ENCODE results near the gene SNPH.

SNPH gene

GRCh38 chr20:1308702-1309095 is 42.6 kb downstream of the SNPH start:
- no peaks in the 10 kb centered on the region for H3K27me3 ChIP-seq (replicated peaks; ENCODE audit: insufficient read depth, low read length)
- TF ChIP-seq EZH2 (optimal IDR thresholded peaks at IDR 0.05; ENCODE audit: low read depth, low read length) (no peak), CTCF (IDR thresholded peaks at IDR 0.05; ENCODE audit: low read length) (no peak), EZH2phosphoT487 (IDR thresholded peaks at IDR 0.05; ENCODE audit: low read length) (no peak)
- H3K4me2 ChIP-seq (ENCODE audit: low read depth, low read length), result no peak overlapping the region
- H3K9me2 ChIP-seq (replicated peaks; ENCODE audit: insufficient read depth, low read length), result no peaks in the 10 kb centered on the region
- H3K36me3 ChIP-seq (replicated peaks; ENCODE audit: insufficient read depth, low read length), result no peaks in the 10 kb centered on the region
- no peak overlapping the region for H3K9ac ChIP-seq (ENCODE audit: low read length)
- no peak overlapping the region for H2AFZ ChIP-seq (ENCODE audit: low read length)
- no peaks in the 10 kb centered on the region for H3K9me3 ChIP-seq (replicated peaks; ENCODE audit: insufficient read depth, low read length)
- no peaks in the 10 kb centered on the region for H3K79me2 ChIP-seq (ENCODE audit: low read length)
- H3K4me3 ChIP-seq (ENCODE audit: low read length), result no peak overlapping the region
- no peak overlapping the region for H3K27ac ChIP-seq (ENCODE audit: low read length)
- H3K4me1 ChIP-seq (ENCODE audit: low read length), result peaks cover 17% of the 10 kb centered on the region
- no peak for DNase-seq
- no peaks in the 10 kb centered on the region for H3F3A ChIP-seq (ENCODE audit: insufficient read depth, low read length)
- no peaks in the 10 kb centered on the region for H4K20me1 ChIP-seq (ENCODE audit: insufficient read depth, low read length)

- H3K79me2 ChIP-seq (ENCODE audit: low read length), result no peaks in the 10 kb centered on the region
- no peak overlapping the region for H3K9ac ChIP-seq (ENCODE audit: low read length)
- H3K27me3 ChIP-seq (replicated peaks; ENCODE audit: insufficient read depth, low read length), result no peaks in the 10 kb centered on the region
- no peaks in the 10 kb centered on the region for H4K20me1 ChIP-seq (ENCODE audit: insufficient read depth, low read length)
- H3K9me3 ChIP-seq (replicated peaks; ENCODE audit: insufficient read depth, low read length), result no peaks in the 10 kb centered on the region
- H3K27ac ChIP-seq (ENCODE audit: low read length), result no peak overlapping the region
- TF ChIP-seq EZH2phosphoT487 (IDR thresholded peaks at IDR 0.05; ENCODE audit: low read length) (no peak), CTCF (IDR thresholded peaks at IDR 0.05; ENCODE audit: low read length) (no peak), EZH2 (optimal IDR thresholded peaks at IDR 0.05; ENCODE audit: low read depth, low read length) (no peak)
- no peak overlapping the region for H2AFZ ChIP-seq (ENCODE audit: low read length)
- peaks cover 18% of the 10 kb centered on the region for H3K4me1 ChIP-seq (ENCODE audit: low read length)
- H3F3A ChIP-seq (ENCODE audit: insufficient read depth, low read length), result no peaks in the 10 kb centered on the region
- no peak overlapping the region for H3K4me2 ChIP-seq (ENCODE audit: low read depth, low read length)
- H3K4me3 ChIP-seq (ENCODE audit: low read length), result no peak overlapping the region
- H3K9me2 ChIP-seq (replicated peaks; ENCODE audit: insufficient read depth, low read length), result no peaks in the 10 kb centered on the region
- H3K36me3 ChIP-seq (replicated peaks; ENCODE audit: insufficient read depth, low read length), result no peaks in the 10 kb centered on the region
- no peak for DNase-seq
Measured at GRCh38 chr20:1309439-1309847, 43.3 kb downstream of the SNPH start.

- H3K9ac ChIP-seq (ENCODE audit: low read length), result no peak overlapping the region
- no peaks in the 10 kb centered on the region for H4K20me1 ChIP-seq (ENCODE audit: insufficient read depth, low read length)
- H3K9me2 ChIP-seq (replicated peaks; ENCODE audit: insufficient read depth, low read length), result no peaks in the 10 kb centered on the region
- no peak overlapping the region for H3K27ac ChIP-seq (ENCODE audit: low read length)
- TF ChIP-seq CTCF (IDR thresholded peaks at IDR 0.05; ENCODE audit: low read length), result no peak
- H3K9me3 ChIP-seq (replicated peaks; ENCODE audit: insufficient read depth, low read length), result no peaks in the 10 kb centered on the region
- no peak overlapping the region for H2AFZ ChIP-seq (ENCODE audit: low read length)
- H3K4me1 ChIP-seq (ENCODE audit: low read length), result peaks cover 18% of the 10 kb centered on the region
- peak overlapping the region; percentile 24 for H3K4me2 ChIP-seq (ENCODE audit: low read depth, low read length)
- H3K36me3 ChIP-seq (replicated peaks; ENCODE audit: insufficient read depth, low read length), result no peaks in the 10 kb centered on the region
- no peak for DNase-seq
- H3K27me3 ChIP-seq (replicated peaks; ENCODE audit: insufficient read depth, low read length), result no peaks in the 10 kb centered on the region
- no peaks in the 10 kb centered on the region for H3K79me2 ChIP-seq (ENCODE audit: low read length)
- no peaks in the 10 kb centered on the region for H3F3A ChIP-seq (ENCODE audit: insufficient read depth, low read length)
- no peak overlapping the region for H3K4me3 ChIP-seq (ENCODE audit: low read length)
Measured at GRCh38 chr20:1310071-1310470, 44.0 kb downstream of the SNPH start.
